Measurements from ENCODE around the gene LPO.

The LPO gene

DNA sequence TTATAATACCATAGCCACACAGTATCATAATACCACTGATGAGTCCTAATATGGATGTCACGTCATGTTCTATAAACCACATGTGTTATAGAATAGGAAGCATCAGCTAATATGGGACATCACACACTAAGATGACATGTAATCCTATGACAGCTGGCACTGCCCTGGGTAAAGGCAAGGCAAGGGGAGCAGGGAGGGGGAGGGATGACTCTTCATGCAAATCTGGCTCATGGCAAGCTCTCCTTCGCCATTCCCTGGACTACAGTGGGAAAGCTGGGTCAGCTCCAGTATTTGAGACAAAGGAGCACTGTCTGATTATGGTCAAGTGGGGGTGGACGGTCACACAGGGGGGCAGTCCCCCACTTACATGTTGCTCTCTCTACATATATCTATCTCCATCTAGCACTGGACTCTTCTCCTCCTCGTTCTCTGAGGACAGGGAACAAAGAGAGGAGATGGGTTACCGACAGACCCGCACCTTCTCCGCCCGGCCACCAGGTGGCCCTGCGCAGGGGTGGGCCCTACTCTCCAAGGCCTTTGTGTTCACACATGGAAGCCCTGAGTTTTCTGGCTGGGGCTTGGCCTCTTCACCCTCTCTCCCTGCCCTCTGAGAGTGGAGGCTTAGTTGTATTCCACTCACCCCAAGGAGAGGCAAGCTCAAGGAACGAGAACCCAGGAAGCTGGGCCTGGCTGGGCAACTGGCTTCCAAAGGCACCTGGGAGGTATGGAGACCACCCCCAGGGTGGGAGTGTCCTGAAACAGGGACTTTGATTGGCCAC lies 65.8 kb downstream of the LPO start:
- Histone ChIP-seq H3K4me1 (ENCODE audit: control insufficient read depth, low read depth, low read length) (no peaks in the 10 kb centered on the region), H3K9ac (ENCODE audit: low read length) (no peak overlapping the region), H3K4me3 (ENCODE audit: low read length) (no peak overlapping the region), H3K36me3 (ENCODE audit: control insufficient read depth, low read depth, low read length) (no peaks in the 10 kb centered on the region), H3K27me3 (ENCODE audit: control insufficient read depth, insufficient read depth, low read length) (no peaks in the 10 kb centered on the region), H3K27ac (ENCODE audit: low read length) (peak overlapping the region; percentile 24), H3K9me3 (ENCODE audit: control insufficient read depth, low read depth, low read length) (no peaks in the 10 kb centered on the region)

DNA sequence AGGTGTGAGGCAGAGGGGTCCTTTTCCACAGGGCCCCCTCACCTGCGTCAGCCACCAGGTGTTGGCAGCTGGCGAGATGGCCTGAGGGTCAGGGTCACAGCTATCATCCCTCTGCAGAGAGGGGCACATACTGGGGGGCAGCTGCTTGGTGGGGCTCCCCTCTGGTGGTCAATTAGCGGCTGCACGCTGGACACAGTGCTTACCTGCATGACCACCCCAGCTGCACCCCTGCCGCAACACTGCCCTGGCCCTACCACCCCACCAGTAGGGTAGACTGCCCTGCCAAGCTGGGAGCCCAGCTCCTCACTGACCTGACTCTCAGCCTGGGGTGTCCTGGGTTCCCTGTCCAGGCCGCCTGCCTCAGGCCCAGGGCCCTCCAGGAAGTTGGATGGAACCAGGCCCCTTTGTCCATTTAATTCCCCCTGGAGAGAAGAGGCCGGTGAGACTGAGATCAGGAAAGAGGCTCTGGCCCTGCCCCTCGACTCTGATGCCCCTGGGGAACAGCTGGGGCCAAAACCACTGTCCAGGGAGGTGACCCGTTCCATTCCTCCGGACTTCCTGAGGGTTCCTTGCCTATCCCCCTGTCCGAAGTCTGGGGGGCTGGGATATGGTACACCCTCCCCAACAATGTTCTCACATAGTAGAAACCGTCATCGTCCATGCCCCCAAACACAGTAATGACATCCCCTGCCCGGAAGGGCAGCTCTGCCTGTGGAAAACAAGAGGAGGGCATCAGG lies 66.5 kb downstream of the LPO start:
- Histone ChIP-seq H3K27ac (ENCODE audit: low read length) (peak overlapping the region; percentile 24), H3K9me3 (ENCODE audit: control insufficient read depth, low read depth, low read length) (no peaks in the 10 kb centered on the region), H3K9ac (ENCODE audit: low read length) (no peak overlapping the region), H3K4me1 (ENCODE audit: control insufficient read depth, low read depth, low read length) (no peaks in the 10 kb centered on the region), H3K27me3 (ENCODE audit: control insufficient read depth, insufficient read depth, low read length) (no peaks in the 10 kb centered on the region), H3K36me3 (ENCODE audit: control insufficient read depth, low read depth, low read length) (no peaks in the 10 kb centered on the region), H3K4me3 (ENCODE audit: low read length) (no peak overlapping the region)

DNA sequence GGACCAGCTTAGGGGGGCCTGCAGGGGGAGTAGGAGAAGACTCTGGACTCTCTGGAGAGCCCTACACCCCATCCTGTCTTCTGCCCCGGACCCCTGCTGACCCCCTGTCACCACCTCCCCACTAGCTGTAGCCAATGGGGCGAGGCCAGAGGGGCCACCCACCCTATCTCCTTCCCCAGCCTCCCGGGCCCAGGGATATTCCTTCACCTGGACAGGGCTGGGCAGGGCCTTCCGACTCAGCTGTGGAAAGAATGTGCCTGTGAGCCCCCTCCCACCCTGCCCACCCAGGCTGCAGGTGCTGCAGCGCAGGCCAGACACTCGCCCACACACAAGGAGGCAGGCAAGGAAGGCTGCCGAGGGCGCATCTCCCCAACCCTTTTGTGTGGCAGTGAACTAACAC lies 67.2 kb downstream of the LPO start:
- no peaks in the 10 kb centered on the region for H3K36me3 ChIP-seq (ENCODE audit: control insufficient read depth, low read depth, low read length)
- H3K4me1 ChIP-seq (ENCODE audit: control insufficient read depth, low read depth, low read length): no peaks in the 10 kb centered on the region
- H3K27me3 ChIP-seq (ENCODE audit: control insufficient read depth, insufficient read depth, low read length): no peaks in the 10 kb centered on the region
- H3K9ac ChIP-seq (ENCODE audit: low read length): no peak overlapping the region
- H3K27ac ChIP-seq (ENCODE audit: low read length): no peak overlapping the region
- no peak overlapping the region for H3K4me3 ChIP-seq (ENCODE audit: low read length)
- no peaks in the 10 kb centered on the region for H3K9me3 ChIP-seq (ENCODE audit: control insufficient read depth, low read depth, low read length)

DNA sequence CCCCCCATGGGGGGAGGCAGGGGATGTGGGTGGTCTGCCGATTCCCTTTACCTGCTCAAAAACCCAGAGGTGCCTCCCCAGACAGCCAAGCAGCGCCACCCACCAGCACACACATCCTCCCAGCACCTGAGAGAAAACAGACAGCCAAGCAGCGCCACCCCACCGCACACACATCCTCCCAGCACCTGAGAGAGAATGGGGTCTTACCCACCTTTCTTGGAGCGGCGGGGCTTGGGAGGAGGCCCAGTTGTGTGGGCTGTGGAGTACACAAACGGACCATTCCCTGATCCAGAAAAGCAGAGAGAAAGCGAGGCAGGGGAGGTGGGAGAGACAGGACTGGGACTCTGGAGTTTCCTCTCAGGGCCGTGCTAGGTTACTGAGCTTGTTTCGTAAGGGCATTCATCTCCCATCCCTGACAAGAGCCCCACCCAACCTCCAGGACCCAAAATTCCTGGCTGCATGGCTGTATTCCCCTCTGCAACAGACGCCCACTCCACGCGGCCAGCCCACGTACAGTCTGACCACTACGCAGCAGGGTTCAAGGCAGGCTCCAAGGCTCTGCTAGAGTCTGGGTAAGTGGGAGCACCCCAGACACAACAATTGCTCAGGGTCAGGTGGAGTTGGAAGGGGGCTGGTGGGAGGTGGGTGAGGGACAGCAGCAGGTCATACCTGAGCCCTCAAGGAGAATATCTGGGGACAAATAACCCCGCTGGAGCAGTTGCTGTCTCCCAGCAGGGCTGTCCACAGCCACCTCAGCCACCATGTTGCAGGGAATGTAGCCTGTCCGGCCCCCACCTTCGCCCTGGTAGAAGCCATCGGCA lies 68.0 kb downstream of the LPO start:
- H3K4me1 ChIP-seq (ENCODE audit: control insufficient read depth, low read depth, low read length): no peaks in the 10 kb centered on the region
- H3K36me3 ChIP-seq (ENCODE audit: control insufficient read depth, low read depth, low read length): no peaks in the 10 kb centered on the region
- no peak overlapping the region for H3K27ac ChIP-seq (ENCODE audit: low read length)

DNA sequence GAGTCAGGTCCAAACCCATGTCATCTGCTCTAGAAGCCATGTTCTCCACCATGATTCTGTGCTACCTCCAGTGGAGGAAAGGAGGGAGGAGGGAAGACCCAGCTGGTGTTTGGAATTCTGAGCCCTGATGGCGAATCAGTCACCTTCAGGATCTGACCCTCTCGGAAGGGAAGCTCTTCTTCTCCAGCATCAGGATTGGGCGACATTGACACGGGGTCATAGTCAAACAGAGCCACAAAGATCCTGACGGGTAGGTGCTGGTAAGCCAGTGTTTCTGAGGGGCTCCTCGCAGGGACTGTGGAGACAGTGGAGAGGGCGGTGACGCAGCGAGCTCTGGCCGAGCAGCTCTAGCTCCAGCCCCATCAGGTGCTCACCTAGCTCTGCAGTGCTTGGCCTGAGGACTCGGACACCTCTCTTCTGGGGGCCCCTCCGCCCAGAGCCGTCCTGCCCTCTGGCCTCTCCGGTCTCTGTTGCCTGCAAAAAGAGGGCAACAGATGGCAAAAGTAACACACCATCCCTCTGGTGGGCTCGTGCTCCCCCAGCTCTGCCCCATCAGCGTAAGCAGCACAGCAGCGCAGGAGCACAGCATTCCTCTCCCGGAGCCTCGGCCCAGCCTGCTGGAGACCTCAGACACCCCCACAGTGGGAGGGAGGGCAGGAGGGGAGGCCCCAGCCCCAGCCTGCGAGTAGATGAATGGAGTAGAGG lies 69.2 kb downstream of the LPO start:
- no peak overlapping the region for H3K27ac ChIP-seq (ENCODE audit: low read length)
- no peak overlapping the region for H3K4me3 ChIP-seq (ENCODE audit: low read length)
- H3K4me1 ChIP-seq (ENCODE audit: control insufficient read depth, low read depth, low read length): no peaks in the 10 kb centered on the region
- no peaks in the 10 kb centered on the region for H3K9me3 ChIP-seq (ENCODE audit: control insufficient read depth, low read depth, low read length)
- no peak overlapping the region for H3K9ac ChIP-seq (ENCODE audit: low read length)
- H3K36me3 ChIP-seq (ENCODE audit: control insufficient read depth, low read depth, low read length): no peaks in the 10 kb centered on the region
- no peaks in the 10 kb centered on the region for H3K27me3 ChIP-seq (ENCODE audit: control insufficient read depth, insufficient read depth, low read length)

More for the DNA sequence above, 68.0 kb downstream of the LPO start:
- H3K4me3 ChIP-seq (ENCODE audit: low read length): no peak overlapping the region
- no peaks in the 10 kb centered on the region for H3K9me3 ChIP-seq (ENCODE audit: control insufficient read depth, low read depth, low read length)
- H3K27me3 ChIP-seq (ENCODE audit: control insufficient read depth, insufficient read depth, low read length): no peaks in the 10 kb centered on the region
- H3K9ac ChIP-seq (ENCODE audit: low read length): no peak overlapping the region

DNA sequence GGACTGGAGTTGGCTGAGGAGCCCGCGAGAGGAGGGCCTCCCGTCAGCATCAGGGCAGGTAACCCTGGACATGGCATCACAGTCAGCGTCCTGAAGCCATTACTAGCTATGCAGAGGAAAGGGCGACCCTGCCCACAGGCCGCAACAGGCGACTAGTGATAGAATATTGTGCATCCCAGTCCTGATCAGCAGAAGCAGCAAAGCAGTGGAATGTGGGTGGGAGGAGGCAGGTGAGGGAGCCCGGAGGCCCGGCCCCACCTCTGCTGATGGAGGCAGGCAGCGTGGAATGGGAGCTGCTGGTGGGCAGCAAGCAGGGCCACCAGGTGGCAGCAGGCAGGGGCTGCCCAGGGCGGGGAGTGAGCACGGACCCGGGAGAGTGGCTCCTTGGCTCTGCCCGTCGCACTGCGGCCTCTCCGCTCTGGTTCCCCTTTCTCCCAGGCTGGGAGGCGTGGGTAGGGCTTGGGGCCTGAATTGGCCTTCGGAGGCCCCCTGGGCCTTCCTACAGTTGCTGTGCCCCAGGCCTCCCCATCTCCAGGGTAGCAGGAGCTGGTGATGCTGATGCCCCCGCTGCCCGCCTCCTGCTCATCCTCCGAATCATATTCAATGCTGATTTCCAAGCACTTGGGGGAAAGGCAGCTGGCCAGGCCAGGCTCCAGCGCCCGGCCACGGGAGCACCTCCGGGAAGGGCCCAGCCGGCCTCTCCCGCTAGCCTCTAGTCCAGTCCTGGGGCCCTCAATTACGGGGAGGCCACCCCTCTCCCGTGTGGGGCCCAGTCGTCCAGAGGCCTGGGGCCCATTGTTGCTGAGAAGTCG lies 70.0 kb downstream of the LPO start:
- H3K4me3 ChIP-seq (ENCODE audit: low read length): no peak overlapping the region
- H3K36me3 ChIP-seq (ENCODE audit: control insufficient read depth, low read depth, low read length): no peaks in the 10 kb centered on the region
- H3K4me1 ChIP-seq (ENCODE audit: control insufficient read depth, low read depth, low read length): no peaks in the 10 kb centered on the region
- H3K27ac ChIP-seq (ENCODE audit: low read length): no peak overlapping the region
- no peaks in the 10 kb centered on the region for H3K9me3 ChIP-seq (ENCODE audit: control insufficient read depth, low read depth, low read length)
- H3K27me3 ChIP-seq (ENCODE audit: control insufficient read depth, insufficient read depth, low read length): no peaks in the 10 kb centered on the region
- H3K9ac ChIP-seq (ENCODE audit: low read length): no peak overlapping the region

DNA sequence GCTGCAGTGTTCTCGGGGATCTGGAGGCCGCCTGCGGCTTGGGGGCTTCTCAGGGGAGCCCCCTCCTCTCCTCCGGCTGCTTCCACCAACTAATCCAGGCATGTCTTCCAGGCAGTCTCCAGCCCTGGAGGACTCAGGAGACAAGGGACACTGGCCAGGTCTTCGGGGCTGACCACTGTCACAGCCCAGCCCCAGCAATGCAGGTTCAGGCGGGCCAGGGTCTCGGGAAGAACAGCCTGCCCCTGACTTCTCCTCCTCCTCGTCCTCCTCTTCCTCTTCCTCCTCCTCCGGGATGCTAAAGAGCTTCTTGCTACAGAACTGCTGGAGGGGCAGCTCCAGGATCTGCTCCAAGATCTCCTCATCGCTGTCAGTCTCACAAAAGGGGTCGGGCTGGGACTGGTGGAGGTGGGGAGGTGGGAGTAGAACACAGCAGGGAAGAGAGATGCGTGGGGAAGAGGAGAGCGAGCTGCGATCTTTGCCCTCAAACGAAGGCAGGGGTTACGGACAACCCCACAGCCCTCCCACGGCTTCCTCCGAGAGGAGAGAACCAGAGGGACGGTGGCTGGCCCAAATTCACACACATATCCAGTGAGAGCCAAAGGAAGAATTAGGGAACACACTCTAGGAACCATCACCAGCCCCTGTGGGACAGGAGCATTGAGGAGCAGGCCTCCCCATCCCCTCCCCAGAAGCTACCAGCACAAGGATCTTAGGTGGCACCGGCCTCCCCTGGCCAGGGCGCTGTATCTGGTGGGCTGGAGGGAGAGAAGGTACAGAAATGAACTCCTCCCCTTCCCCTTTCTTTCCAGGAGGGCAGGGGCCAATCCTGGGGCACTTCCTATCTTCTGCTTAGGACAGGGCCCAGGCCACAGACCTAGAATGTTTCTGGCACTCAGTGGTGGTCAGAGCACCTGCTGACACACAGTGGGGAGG lies 70.9 kb downstream of the LPO start:
- no peak overlapping the region for H3K27ac ChIP-seq (ENCODE audit: low read length)
- no peak overlapping the region for H3K9ac ChIP-seq (ENCODE audit: low read length)
- H3K9me3 ChIP-seq (ENCODE audit: control insufficient read depth, low read depth, low read length): no peaks in the 10 kb centered on the region
- H3K36me3 ChIP-seq (ENCODE audit: control insufficient read depth, low read depth, low read length): no peaks in the 10 kb centered on the region
- H3K4me1 ChIP-seq (ENCODE audit: control insufficient read depth, low read depth, low read length): no peaks in the 10 kb centered on the region
- no peak overlapping the region for H3K4me3 ChIP-seq (ENCODE audit: low read length)
- no peaks in the 10 kb centered on the region for H3K27me3 ChIP-seq (ENCODE audit: control insufficient read depth, insufficient read depth, low read length)

DNA sequence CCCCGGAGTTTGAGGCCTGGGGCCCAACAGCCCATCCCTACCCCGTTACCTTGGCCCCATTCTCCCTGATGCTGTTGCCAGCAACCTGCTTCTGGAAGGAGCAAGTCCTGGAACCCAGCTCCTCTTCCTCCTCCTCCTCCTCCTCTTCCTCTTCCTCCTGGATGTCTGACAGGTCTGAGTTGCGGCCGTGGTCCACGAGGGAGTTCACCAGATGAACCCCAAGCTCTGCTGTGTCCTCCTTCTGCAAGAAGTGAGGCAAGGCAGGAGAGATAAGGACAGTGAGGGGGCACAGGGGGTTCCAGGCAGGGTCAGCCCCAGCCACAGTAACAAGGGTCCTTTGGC lies 71.5 kb downstream of the LPO start:
- Histone ChIP-seq H3K27me3 (ENCODE audit: control insufficient read depth, insufficient read depth, low read length) (no peaks in the 10 kb centered on the region), H3K36me3 (ENCODE audit: control insufficient read depth, low read depth, low read length) (no peaks in the 10 kb centered on the region), H3K27ac (ENCODE audit: low read length) (no peak overlapping the region), H3K9ac (ENCODE audit: low read length) (no peak overlapping the region), H3K4me3 (ENCODE audit: low read length) (no peak overlapping the region), H3K9me3 (ENCODE audit: control insufficient read depth, low read depth, low read length) (no peaks in the 10 kb centered on the region), H3K4me1 (ENCODE audit: control insufficient read depth, low read depth, low read length) (no peaks in the 10 kb centered on the region)

DNA sequence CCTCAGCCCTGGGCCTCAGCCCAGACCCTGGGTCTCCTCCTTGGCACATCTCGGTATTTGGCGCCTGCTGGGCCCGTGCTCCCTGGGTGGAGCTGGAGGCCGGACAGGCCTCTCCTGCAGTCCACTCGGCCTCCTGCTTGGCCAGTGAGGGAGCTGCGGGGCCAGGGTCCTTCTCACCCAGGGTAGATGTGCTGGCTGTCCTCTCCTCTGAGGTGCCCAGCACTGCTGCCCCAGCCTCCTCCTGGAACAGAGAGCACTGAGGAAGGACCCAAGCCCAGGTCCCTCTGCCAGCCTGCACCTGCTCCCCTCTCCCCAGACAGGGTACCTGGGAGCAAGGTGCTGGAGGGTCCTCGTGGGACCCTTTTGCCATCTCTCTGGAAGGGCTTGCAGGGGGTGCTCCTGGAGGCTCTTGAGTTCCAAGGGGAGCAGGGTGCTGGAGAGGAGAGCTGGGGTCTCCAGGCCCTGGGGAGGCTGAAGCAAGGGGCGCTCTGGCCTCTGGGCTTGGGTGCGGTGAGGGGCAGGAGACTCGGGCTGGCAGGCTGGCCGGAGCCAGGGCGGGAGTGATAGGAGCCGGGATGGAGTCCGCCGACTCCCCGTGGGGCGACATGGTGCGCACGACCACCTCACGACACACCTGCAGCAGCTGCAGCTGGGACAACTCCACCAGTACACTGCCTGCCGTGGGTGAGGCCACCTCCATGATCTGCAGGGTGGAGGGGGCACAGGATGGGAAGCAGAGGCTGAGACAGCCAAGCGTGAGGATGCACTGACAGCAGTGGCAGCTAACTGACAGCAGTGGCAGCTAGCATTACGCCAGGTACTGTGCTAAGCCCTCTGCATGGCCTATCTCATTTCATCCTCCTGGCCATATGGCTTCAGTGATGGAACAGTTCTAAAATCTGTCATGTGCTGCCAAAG lies 72.4 kb downstream of the LPO start:
- Histone ChIP-seq H3K36me3 (ENCODE audit: control insufficient read depth, low read depth, low read length) (no peaks in the 10 kb centered on the region), H3K9ac (ENCODE audit: low read length) (no peak overlapping the region), H3K4me3 (ENCODE audit: low read length) (no peak overlapping the region), H3K27me3 (ENCODE audit: control insufficient read depth, insufficient read depth, low read length) (no peaks in the 10 kb centered on the region), H3K9me3 (ENCODE audit: control insufficient read depth, low read depth, low read length) (no peaks in the 10 kb centered on the region), H3K27ac (ENCODE audit: low read length) (no peak overlapping the region), H3K4me1 (ENCODE audit: control insufficient read depth, low read depth, low read length) (no peaks in the 10 kb centered on the region)
